ENCODE results near the gene ATXN2.

ATXN2 gene

DNA sequence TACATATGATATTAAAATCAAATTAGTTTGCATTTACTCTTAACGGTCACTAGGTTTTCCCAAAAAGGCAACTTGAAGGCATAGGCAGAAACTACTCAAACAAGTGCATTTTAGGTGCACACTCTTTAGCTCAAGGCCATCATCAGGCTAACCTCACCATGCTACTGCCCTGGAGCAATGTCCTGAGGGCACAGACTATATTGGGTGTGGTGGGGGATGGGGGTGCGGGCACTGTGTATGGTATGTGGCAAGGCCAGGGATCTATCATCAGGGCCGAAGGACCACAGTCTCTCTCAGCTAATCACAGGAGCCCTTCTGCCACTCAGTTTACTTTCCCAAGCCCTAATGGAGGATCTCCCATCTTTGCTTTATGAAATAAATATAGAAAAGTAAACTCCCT lies 141.5 kb downstream of the ATXN2 start:
- FAIRE-seq = no peak
- TF ChIP-seq, protein P1, sequence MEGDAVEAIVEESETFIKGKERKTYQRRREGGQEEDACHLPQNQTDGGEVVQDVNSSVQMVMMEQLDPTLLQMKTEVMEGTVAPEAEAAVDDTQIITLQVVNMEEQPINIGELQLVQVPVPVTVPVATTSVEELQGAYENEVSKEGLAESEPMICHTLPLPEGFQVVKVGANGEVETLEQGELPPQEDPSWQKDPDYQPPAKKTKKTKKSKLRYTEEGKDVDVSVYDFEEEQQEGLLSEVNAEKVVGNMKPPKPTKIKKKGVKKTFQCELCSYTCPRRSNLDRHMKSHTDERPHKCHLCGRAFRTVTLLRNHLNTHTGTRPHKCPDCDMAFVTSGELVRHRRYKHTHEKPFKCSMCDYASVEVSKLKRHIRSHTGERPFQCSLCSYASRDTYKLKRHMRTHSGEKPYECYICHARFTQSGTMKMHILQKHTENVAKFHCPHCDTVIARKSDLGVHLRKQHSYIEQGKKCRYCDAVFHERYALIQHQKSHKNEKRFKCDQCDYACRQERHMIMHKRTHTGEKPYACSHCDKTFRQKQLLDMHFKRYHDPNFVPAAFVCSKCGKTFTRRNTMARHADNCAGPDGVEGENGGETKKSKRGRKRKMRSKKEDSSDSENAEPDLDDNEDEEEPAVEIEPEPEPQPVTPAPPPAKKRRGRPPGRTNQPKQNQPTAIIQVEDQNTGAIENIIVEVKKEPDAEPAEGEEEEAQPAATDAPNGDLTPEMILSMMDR (IDR thresholded peaks at IDR 0.05; ENCODE audit: insufficient read depth, missing control alignments) = no peak
- no peak for DNase-seq (ENCODE audit: insufficient read length, low spot score)

DNA sequence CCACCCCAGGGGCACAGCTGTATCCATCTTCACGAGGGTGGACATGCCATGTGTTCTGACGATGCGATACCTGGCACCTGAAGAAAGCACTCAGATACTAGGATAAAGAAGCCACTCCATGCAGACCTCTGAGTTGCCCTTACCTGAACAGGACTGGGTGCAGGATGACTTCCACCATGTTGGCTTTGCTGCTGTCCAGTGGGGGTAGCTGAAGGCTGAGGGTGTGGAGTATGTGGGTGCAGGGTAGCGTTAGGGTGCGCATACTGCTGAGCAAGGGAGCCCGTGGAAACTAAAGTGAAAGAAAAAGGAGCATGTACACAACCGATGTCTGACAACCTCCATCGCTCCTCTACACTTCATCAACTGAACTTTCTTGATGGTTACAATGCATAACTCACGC lies 142.0 kb downstream of the ATXN2 start:
- no peak for FAIRE-seq
- DNase-seq (ENCODE audit: insufficient read length, low spot score) = no peak
- TF ChIP-seq, protein P1 (IDR thresholded peaks at IDR 0.05; ENCODE audit: insufficient read depth, missing control alignments) = no peak

DNA sequence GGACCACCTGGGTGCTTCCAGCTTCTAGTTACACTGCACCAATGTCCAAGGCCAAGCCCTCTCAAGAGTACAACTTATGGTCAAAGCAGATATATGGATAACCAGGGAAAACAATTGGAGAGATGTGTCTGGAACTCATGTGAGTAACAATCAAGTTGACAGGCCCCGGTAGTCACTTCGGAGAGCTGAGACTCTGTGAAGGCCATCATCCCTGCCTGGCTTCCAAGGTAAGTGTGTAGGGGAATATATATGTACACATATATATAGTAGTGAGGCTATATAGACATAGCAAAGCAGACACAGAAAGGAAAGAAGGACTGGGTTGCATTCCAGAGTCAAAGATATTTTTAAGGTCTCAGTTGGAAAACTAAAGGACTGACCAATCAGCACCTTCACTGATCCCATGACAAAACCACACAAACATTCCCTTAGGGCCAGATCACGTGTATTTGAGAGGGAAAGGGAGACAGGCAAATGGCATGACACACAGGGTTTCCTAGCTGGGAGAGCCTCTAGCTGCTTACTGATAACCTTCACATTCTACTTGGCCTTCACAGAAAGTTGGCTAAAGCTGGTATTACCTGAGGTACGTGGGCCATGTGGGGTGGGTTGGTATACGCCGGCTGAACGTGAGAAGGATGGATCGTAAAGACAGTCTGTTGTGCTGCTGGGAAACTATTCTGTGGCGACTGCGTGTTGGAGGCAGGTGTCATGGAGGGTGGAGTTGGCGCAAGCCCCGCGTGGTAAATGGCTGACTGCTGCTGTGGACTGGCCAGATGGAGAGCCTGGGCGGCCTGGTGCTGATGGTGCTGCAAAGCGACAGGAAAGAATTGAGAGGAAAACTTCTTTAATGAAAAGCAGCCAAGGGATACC lies 143.4 kb downstream of the ATXN2 start:
- DNase-seq (ENCODE audit: insufficient read length, low spot score) (no peak), FAIRE-seq (no peak)
- TF ChIP-seq, protein P1 (IDR thresholded peaks at IDR 0.05; ENCODE audit: insufficient read depth, missing control alignments) = no peak

DNA sequence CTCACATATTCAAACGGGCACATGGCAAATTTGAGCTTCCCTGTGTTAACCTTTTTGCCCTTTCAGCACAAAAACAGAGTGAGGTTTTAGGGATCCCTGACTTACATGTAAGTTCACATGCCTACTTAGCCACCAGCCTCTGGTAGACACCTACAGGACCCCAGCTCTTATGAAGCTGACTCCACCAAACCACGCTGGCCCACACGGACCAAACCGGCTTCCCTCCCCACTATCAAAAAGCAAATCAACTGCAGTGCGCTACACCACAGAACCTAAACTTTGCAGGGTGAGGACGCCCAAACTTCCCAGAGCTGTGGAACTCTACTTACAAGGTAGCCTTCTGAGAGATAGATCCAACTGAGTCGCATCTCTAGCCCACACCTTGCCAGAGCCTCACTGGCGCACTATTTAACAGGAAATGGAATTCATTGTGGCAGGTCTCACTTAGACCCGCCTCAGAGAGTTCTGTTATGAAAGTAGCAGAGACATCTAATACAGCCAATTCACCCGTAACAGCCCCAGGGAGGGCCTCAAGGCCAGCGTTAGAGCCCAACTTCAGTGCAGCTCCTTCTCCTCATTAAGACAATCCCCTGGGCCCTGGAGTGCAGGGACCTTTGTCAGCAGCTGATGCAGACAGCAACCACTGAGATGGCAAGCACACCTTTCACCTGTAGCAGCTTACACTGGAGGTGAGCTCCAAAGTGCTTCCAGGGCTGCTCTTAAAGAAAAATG lies 144.2 kb downstream of the ATXN2 start:
- FAIRE-seq (no peak), DNase-seq (ENCODE audit: insufficient read length, low spot score) (no peak)
- TF ChIP-seq, protein P1 (IDR thresholded peaks at IDR 0.05; ENCODE audit: insufficient read depth, missing control alignments) = no peak

DNA sequence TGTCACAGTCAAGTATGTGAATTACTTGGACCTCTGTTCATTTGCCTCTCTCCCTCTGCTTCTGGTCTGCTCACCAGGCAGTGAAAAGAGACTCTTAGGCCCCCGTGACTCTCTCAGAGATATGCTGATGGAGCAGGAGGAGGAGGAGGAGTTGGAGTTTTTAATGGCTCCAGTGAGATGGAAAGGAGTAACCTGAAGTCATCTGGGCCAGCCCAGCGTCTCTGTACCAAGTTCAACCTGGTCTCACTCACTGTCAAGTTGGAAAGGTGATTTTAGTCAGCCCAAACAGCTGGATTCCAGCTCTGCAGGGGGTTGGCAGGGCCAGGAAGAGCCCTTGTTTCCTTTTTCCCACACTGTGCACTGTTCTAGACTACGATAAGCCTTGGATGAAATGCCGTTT lies 144.8 kb downstream of the ATXN2 start:
- DNase-seq (ENCODE audit: insufficient read length, low spot score) (no peak), FAIRE-seq (no peak)
- TF ChIP-seq, protein P1 (IDR thresholded peaks at IDR 0.05; ENCODE audit: insufficient read depth, missing control alignments) = no peak

DNA sequence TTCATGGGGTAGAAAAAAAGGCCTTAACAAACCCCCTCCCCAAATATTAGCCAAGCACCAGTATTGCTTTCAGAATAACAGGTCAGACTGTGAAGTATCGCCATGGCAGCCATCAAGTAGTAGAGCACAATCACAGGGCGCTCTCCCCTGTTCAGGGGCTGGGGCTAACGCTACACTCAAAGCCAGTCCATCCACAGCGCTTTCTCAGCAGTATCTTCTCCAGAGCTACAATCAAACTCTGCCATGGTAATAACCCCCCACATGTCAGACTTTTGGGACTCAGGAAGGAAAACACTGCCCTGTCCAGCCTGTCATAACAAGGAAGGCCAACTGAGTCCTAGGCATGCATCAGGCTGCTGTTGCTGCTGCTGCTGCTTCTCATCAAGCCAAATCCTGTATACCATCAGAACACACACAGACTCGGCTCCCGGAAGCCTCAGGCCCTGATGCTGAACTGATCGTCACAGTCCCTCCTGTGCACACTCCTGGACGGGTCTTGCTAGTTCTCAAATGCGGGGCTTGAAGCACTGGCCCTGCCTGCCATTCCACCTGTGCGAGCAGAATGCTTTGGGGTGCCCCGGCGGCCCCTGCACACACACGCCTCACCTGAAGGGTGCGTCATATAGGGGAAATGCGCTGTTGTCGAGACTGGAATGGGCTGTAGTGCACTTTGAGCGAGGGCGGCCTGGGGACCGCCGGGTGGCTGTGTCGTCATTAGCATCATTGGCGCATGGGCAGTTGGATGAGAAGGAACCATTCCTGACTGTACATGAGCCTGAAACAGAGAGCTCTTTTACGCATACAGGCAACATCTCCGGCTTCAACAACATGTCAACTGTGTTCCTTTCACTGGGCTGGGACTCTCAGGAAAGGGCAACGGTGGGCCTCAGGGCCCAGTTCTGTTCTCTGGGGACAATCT lies 145.8 kb downstream of the ATXN2 start:
- FAIRE-seq (no peak), DNase-seq (ENCODE audit: insufficient read length, low spot score) (no peak)
- TF ChIP-seq, protein P1 (IDR thresholded peaks at IDR 0.05; ENCODE audit: insufficient read depth, missing control alignments) = no peak

Data from D721Med (cell line).